GM19328 (cell line): ENCODE data around the gene RTRAF.

Source experiments
- ATAC-seq: cut with Tn5 transposase; IDR thresholded peaks from one replicate; pipeline ENCODE4 v1.9.1; 2021; ENCODE audit warnings: mild to moderate bottlenecking, moderate library complexity; ENCODE audit not compliant: unreplicated experiment

RTRAF gene

GRCh38 chr14:51993285-51993920 is 4.1 kb downstream of the RTRAF start:
- no peak for ATAC-seq

GRCh38 chr14:51996148-51996746 is 6.9 kb downstream of the RTRAF start:
- ATAC-seq, result no peak

- ATAC-seq, result no peak
Measured at GRCh38 chr14:51998348-51998747, 9.0 kb downstream of the RTRAF start.

- no peak for ATAC-seq
Measured at GRCh38 chr14:51999084-51999483, 9.7 kb downstream of the RTRAF start.

DNA sequence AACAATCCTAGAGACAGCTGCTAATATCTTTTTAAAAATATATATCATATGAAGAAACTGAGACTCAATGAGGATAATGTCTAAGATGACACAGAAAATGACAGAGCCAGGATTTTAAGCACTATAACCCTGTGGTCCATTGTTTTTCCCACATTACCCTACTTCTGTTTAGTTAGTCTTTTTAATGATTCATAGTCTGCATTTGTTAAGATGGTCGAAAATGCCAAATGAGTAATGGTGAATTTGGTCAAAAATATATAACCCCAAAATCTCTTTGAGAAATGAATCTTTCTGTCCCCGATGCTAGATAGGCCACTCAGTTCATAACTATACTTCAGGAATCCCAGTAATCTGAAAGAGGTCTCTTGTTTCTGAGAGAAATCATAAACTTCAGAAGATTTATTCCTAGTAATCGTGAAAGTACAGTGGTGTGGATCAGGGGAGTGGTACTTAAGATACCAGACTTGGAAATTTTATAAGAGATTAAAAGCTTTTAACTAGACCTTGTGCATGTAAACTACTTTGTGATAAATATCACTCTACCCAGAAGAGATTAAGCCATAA is 10.8 kb downstream of the RTRAF start:
- no peak for ATAC-seq

- ATAC-seq, result no peak
Measured at GRCh38 chr14:52000696-52001095, 11.3 kb downstream of the RTRAF start.

DNA sequence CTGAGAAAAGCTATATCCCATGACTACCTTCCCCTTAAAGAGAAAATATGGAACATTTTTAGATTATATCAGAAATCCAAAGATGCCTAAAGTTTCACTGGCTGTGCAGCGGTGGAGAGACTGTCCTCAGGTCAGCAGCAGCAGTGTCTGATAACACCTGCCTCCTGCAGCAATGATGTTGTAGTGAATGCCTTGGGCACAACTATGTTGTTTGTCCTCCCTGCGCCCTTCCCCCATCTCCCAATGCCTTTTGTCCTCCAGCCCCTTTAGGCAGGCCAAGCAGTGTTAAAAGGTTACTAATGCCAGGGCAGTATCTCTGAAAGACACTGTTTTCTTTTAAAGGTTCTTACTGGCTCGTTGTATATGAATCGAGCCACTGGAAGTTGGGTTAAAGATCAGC is 13.2 kb downstream of the RTRAF start:
- no peak for ATAC-seq

DNA sequence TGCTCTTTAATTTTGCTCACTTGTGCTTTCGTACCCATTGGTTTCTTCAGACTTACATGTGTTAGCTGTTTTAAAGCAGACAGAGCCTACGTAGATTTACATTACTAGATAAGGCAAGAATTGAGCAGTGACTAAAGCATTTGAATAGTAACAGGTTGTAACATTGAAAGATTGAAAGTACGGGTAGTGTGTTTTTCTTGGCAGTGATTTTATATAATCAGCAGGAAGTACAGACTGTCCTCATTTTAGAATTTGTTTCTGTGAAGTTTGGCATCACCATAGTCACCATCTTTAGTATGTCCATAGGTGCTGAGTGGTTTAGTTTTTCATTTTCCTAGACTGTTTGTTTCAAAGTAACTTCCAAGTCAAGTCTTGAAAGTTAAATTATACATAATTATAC is 14.0 kb downstream of the RTRAF start:
- ATAC-seq, result no peak

GRCh38 chr14:52005625-52006024 is 16.3 kb downstream of the RTRAF start:
- no peak for ATAC-seq

GRCh38 chr14:52006361-52006760 is 17.0 kb downstream of the RTRAF start:
- no peak for ATAC-seq

DNA sequence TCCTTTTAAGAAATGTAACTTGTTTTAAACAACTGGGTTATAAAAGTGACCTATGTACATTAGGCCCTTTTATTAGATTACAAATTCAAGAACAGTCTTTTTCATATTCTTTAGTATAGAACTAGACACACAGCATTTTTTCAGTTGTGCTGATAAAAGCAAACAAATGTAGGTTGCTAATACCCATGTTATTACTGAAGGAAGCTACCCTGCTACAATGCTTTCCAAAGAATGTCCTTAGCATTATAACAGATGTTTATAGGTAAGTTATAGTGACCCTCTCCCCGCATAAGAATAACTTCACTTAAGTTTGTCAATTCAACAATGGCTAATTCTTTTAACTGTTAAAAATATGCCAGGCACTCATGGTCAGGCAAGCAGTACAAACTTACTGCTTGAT is 17.9 kb downstream of the RTRAF start:
- no peak for ATAC-seq

DNA sequence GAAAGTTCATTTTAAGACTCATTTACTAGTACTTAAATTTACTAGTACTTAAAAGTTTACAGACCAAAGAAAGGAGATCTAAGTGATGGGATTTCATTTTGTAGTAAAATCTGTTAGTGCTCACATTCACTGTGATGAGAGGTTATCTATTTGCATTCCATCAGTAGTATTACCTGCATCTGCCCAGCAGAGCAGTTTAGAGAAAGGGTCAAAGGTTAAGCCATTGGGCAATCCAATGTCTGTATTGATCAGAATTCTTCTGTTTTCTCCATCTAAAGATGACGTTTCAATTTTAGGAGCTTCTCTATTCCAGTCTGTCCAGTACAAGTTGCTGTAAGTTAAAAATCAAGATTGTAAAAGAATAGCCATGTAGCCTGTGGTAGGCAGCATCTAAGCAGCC is 18.3 kb downstream of the RTRAF start:
- ATAC-seq, result no peak

GRCh38 chr14:52008136-52008535 is 18.8 kb downstream of the RTRAF start:
- no peak for ATAC-seq

GRCh38 chr14:52010173-52010693 is 20.9 kb downstream of the RTRAF start:
- no peak for ATAC-seq

DNA sequence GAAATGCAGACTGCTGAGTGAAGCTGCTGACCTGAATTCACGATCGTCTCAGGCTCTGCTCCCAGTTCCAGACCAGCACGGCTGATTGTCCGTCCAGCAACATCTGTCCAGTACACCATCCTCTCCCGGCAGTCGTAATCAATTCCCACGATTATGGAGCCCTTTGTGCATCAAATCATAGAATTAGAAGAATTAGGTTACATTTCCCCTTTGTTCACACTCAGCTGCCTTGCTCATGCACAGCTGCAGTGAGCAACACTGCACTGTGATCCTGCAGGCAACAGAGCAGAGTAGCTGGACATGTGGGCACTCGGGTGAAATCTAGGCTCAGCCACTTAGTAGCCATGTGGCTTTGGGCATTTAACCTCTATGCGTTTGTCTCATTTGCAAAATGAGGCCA is 22.2 kb downstream of the RTRAF start:
- no peak for ATAC-seq

DNA sequence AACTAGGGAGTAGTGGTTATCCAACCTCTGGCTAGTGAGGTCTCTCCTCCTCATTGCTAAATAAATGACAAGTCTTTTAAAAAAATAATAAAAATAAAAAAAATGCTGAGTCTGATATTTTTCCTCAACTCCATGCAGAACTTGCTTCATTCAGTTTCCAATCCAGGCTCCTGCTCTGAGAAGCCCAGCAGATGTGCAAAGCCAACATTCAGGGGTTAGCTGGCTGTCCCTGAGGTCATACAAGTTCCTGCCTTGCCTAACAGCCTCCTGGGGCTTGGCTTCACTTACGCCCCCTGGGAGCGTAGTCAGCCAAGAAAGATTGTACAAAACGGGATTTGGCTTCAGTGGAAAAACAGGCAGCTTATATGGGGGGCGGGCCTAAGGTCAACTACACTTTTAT is 23.3 kb downstream of the RTRAF start:
- no peak for ATAC-seq

DNA sequence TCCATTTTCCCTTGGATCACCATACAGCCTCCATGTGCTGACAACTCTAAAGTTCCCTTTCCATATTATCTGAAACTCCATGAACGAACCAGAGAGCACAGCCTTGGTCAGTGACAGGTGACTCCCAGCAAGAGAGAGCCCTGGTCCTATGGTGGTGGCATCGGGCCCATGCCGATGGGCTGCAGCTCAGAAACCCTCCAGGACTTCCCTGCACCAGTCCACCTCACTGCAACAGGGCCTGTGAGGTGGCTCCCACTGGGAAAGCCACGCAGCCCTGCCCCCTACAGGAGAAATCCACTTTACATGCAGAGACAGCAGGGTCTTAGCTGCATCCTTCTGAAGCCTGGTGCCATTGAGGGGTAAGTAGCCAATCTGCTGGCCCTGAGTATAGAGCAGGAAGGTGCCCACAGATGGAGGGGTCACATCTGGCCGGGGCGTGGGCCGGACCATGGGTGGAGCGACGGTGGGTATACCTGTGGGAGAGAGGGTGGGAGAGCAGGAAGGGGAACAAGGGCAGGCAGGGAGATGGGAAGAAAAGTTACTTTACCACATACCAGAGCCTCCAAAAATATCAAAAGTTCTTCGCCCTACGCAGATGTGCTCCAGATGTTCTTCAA is 24.7 kb downstream of the RTRAF start:
- no peak for ATAC-seq

DNA sequence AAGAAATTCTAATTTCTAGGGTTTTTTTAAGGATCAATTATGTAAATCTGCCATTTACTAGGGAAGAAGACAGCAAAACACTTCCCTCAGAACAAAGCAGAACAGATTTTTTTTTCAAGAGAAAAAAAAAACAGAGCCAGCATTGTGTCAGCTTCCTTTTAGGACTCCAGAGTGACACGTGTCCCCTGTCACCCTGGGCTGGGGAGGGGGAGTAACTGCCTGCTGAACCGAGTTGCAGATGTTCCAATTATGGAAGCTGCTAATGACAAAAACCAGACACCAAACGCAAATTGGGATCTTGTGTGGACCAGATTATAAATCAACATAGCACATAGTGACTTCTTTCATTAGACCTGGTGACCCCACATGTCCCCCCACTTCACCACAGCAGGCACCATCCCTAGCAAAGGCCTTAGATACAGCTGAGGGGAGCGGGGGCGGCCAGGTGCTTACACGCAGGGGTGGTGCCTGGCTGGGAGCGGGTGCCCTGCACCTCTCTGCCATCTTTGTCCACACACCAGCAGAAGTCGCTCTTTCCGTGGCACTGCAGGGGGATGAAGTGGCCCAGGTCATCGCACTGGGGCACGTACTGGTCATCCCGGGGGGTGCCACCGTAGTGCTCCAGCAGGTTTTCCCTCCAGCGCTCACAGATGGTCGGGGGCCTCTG is 25.4 kb downstream of the RTRAF start:
- ATAC-seq, result no peak

GRCh38 chr14:52015411-52016030 is 26.2 kb downstream of the RTRAF start:
- no peak for ATAC-seq

DNA sequence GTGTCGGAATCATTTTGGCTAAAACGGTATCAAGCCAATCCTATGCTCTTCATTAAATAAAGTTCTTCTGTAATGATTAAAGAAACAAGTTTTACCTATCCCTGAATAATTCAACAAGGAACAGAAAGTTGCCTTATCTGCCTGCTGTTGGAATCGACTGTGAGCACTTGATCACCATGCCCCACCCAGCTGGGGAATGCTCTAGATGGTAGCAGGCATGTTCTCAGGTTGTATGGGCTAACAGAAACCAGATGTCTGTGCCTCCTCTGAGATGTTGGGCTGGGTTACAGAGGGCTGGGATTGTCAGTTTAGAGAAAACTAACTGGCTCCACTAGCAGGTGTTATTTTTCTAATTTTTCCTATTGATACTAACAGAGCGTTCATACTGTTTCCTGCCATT is 28.9 kb downstream of the RTRAF start:
- no peak for ATAC-seq

DNA sequence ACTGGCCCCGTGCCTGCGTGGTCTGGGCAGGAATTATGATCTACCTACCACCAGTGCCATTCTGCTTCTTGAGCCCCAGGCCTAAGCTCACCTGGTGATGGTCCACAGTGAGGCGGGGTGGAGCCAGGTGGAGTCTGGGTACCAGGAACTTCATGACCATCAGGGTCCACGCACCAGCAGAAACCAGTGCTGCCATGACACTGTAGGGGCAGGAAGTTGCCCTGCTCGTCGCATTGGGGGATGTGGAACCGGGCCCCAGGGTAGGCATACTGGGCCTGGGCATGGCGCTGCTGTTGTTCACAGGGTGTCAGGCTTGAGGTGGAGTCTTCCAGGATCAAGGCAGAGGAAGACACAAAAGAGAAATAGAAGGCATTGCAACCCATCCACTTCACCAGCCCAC is 29.6 kb downstream of the RTRAF start:
- ATAC-seq, result no peak
